SK-N-MC (cell line): ENCODE results near the gene APOB.

Source experiments
- DNase-seq: peaks from one replicate; pipeline ENCODE4 v3.0.0-alpha.2; 2011; ENCODE audit warnings: low read depth, low spot score
- H3K27ac ChIP-seq: fragments of 200-600 bp; sonication (generic); 2 replicates; pipeline ENCODE4 v1.5.1; 2016; ENCODE audit warnings: mixed run types
- H3K36me3 ChIP-seq: fragments of 200-600 bp; sonication (generic); 2 replicates; pipeline ENCODE4 v1.6.1; 2017; ENCODE audit warnings: antibody characterized with exemption, low read length, mixed read lengths; ENCODE audit not compliant: insufficient read depth
- H3K4me3 ChIP-seq: fragments of 200-600 bp; sonication (generic); 2 replicates; pipeline ENCODE4 v1.5.1; 2016
- H3K9ac ChIP-seq: fragments of 200-600 bp; sonication (generic); 2 replicates; pipeline ENCODE4 v1.8.0; 2017; ENCODE audit warnings: mixed run types, mixed read lengths; ENCODE audit not compliant: insufficient read length
- H3K9me3 ChIP-seq: fragments of 200-600 bp; sonication (generic); 2 replicates; pipeline ENCODE4 v1.6.1; 2017; ENCODE audit warnings: low read depth, mild to moderate bottlenecking, antibody characterized with exemption, low read length, moderate library complexity, mixed read lengths
- EZH2 ChIP-seq: fragments of 200-600 bp; sonication (generic); IDR thresholded peaks from one replicate; pipeline ENCODE4 v1.6.1; 2017; ENCODE audit warnings: antibody characterized with exemption
- FOXP2 ChIP-seq: optimal IDR thresholded peaks from 2 replicates; pipeline ENCODE3; 2011; ENCODE audit warnings: mild to moderate bottlenecking, moderate library complexity; ENCODE audit not compliant: insufficient read depth; ENCODE audit errors: extremely low read length, control extremely low read depth
- POLR2AphosphoS5 ChIP-seq: IDR thresholded peaks from 2 replicates; pipeline ENCODE4 v1.6.1; 2012; ENCODE audit warnings: mild to moderate bottlenecking, low read depth, low read length, borderline replicate concordance

Gene APOB

GRCh38 chr2:21005700-21006422 is 38.0 kb downstream of the APOB start:
- H3K27ac ChIP-seq, result no peak overlapping the region
- no peaks in the 10 kb centered on the region for H3K9me3 ChIP-seq
- no peak overlapping the region for H3K4me3 ChIP-seq
- DNase-seq, result no peak
- no peaks in the 10 kb centered on the region for H3K36me3 ChIP-seq
- no peak overlapping the region for H3K9ac ChIP-seq
- TF ChIP-seq POLR2AphosphoS5 (no peak), FOXP2 (no peak), EZH2 (no peak)

GRCh38 chr2:21005111-21005699 is 38.7 kb downstream of the APOB start:
- H3K4me3 ChIP-seq, result no peak overlapping the region

GRCh38 chr2:21004181-21004572 is 39.7 kb downstream of the APOB start:
- Histone ChIP-seq H3K27ac (no peak overlapping the region), H3K9ac (no peak overlapping the region), H3K9me3 (no peaks in the 10 kb centered on the region), H3K4me3 (no peak overlapping the region), H3K36me3 (no peaks in the 10 kb centered on the region)
- DNase-seq, result no peak
- TF ChIP-seq FOXP2, result no peak
- TF ChIP-seq POLR2AphosphoS5, result no peak
- no peak for TF ChIP-seq EZH2

More at GRCh38 chr2:21005111-21005699, 38.7 kb downstream of the APOB start:
- Histone ChIP-seq H3K9me3 (no peaks in the 10 kb centered on the region), H3K27ac (no peak overlapping the region), H3K9ac (no peak overlapping the region), H3K36me3 (no peaks in the 10 kb centered on the region)
- no peak for TF ChIP-seq EZH2
- no peak for TF ChIP-seq POLR2AphosphoS5
- TF ChIP-seq FOXP2, result no peak
- no peak for DNase-seq

GRCh38 chr2:21003572-21004180 is 40.2 kb downstream of the APOB start:
- TF ChIP-seq POLR2AphosphoS5 (no peak), FOXP2 (no peak), EZH2 (no peak)
- H3K9ac ChIP-seq, result no peak overlapping the region
- no peaks in the 10 kb centered on the region for H3K36me3 ChIP-seq
- no peak for DNase-seq
- H3K27ac ChIP-seq, result no peak overlapping the region
- no peak overlapping the region for H3K4me3 ChIP-seq
- no peaks in the 10 kb centered on the region for H3K9me3 ChIP-seq

GRCh38 chr2:21002814-21003192 is 41.1 kb downstream of the APOB start:
- H3K4me3 ChIP-seq, result no peak overlapping the region
- H3K9me3 ChIP-seq, result no peaks in the 10 kb centered on the region
- no peak overlapping the region for H3K27ac ChIP-seq
- no peak for DNase-seq
- TF ChIP-seq POLR2AphosphoS5 (no peak), EZH2 (no peak), FOXP2 (no peak)
- no peaks in the 10 kb centered on the region for H3K36me3 ChIP-seq
- no peak overlapping the region for H3K9ac ChIP-seq

DNA sequence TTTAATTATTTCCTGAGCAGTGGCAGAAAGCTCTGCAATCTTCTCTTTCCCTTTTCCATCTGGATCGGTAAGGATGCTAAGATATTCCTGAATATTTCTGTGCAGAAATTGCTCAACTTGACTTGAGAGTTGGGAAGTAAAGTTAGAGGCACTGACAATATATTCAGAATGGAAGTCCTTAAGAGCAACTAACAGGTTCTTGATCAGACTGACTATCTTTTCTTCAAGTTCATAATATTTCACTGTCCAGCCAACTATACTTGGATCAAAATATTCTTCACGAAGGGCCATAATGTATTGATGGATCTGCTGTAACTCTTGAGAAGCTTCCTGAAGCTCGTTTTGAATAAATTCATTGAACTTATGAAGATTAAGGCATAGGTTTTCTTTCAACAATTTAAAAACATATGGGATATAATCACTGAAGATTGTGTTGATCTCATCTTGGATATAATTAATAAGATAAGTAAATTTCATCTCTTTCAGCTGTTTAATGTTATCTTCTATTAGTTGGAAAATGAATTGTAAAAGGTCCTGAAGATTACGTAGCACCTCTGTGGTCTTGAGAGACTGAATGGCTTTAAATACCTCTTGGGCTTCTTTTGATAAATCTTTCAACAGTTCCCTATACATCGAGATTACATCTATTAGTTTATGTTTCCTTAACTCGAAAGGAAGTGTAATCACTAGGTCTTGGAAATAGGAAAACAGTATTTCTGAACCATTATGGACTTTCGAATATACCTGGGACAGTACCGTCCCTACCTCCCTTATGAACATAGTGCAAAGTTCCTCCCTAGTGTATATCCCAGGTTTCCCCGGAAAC is 41.7 kb downstream of the APOB start:
- Histone ChIP-seq H3K27ac (no peak overlapping the region), H3K36me3 (no peaks in the 10 kb centered on the region), H3K4me3 (no peak overlapping the region), H3K9ac (no peak overlapping the region), H3K9me3 (no peaks in the 10 kb centered on the region)
- TF ChIP-seq EZH2 (no peak), POLR2AphosphoS5 (no peak), FOXP2 (no peak)
- no peak for DNase-seq

DNA sequence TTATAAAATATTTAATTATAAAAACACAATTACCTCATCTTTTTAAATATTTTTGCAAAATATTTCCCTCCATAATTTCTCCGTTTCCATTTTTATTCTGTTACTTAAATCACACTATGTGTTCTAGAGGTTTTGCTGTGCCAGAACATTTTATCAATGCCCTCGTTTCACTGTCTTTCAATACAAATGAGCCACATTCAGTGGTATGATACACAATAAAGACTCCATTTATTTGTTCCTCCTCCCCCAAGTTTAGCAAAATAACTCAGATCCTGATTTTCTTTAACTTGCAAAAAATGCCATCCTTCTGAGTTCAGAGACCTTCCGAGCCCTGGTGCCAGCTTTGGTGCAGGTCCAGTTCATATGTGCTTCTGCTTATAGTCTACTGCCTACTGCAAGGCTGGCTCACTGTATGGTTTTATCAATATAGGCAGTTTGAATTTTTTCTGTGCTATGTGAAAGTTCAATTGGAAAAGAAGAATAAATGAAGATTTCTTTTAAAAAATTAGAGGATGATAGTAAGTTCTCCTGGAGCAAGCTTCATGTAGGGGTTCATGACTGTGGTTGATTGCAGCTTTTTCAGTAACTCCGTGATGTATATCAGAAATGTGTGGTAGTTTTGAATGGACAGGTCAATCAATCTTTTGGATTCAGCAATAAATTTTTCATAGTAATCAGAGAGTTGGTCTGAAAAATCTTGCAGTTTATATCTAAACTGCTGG is 42.5 kb downstream of the APOB start:
- no peak for DNase-seq
- no peaks in the 10 kb centered on the region for H3K36me3 ChIP-seq
- no peaks in the 10 kb centered on the region for H3K9me3 ChIP-seq
- no peak overlapping the region for H3K9ac ChIP-seq
- no peak for TF ChIP-seq EZH2
- TF ChIP-seq POLR2AphosphoS5, result no peak
- no peak for TF ChIP-seq FOXP2
- no peak overlapping the region for H3K27ac ChIP-seq
- H3K4me3 ChIP-seq, result no peak overlapping the region

GRCh38 chr2:20999906-21000645 is 43.8 kb downstream of the APOB start:
- Histone ChIP-seq H3K9me3 (no peaks in the 10 kb centered on the region), H3K9ac (no peak overlapping the region), H3K4me3 (no peak overlapping the region), H3K36me3 (no peaks in the 10 kb centered on the region), H3K27ac (no peak overlapping the region)
- TF ChIP-seq FOXP2 (no peak), POLR2AphosphoS5 (no peak), EZH2 (no peak)
- no peak for DNase-seq
